MM.1S (cell line): ENCODE measurements around the gene ICAM3.

Source experiments
- DNase-seq: peaks from one replicate; pipeline ENCODE4 v3.0.0-alpha.2; 2015
- H2AFZ ChIP-seq: fragments of 300-600 bp; sonication (generic); 2 replicates; pipeline ENCODE4 v1.6.0; 2016; ENCODE audit warnings: antibody characterized with exemption, low read length
- H3F3A ChIP-seq: fragments of 300-600 bp; sonication (generic); 2 replicates; pipeline ENCODE4 v1.6.1; 2016; ENCODE audit warnings: mild to moderate bottlenecking, antibody characterized with exemption, low read length, moderate library complexity, mixed read lengths; ENCODE audit not compliant: insufficient read depth
- H3K27ac ChIP-seq: fragments of 300-600 bp; sonication (generic); 2 replicates; pipeline ENCODE4 v1.5.1; 2016; ENCODE audit warnings: mild to moderate bottlenecking, low read length
- H3K27me3 ChIP-seq: fragments of 300-600 bp; sonication (generic); replicated peaks from 2 replicates; pipeline ENCODE4 v1.6.0; 2016; ENCODE audit warnings: low read length; ENCODE audit not compliant: insufficient read depth
- H3K36me3 ChIP-seq: fragments of 300-600 bp; sonication (generic); replicated peaks from 2 replicates; pipeline ENCODE4 v1.6.1; 2016; ENCODE audit warnings: mild to moderate bottlenecking, low read length, mixed read lengths; ENCODE audit not compliant: insufficient read depth
- H3K4me1 ChIP-seq: fragments of 300-600 bp; sonication (generic); 2 replicates; pipeline ENCODE4 v1.6.1; 2016; ENCODE audit warnings: low read length, mixed read lengths
- H3K4me2 ChIP-seq: fragments of 300-600 bp; sonication (generic); 2 replicates; pipeline ENCODE4 v1.6.0; 2016; ENCODE audit warnings: low read depth, low read length
- H3K4me3 ChIP-seq: fragments of 300-600 bp; sonication (generic); 2 replicates; pipeline ENCODE4 v1.5.1; 2016; ENCODE audit warnings: low read length, mixed read lengths
- H3K79me2 ChIP-seq: fragments of 300-600 bp; sonication (generic); 2 replicates; pipeline ENCODE4 v1.6.1; 2016; ENCODE audit warnings: mixed run types, low read length, mixed read lengths
- H3K9ac ChIP-seq: fragments of 300-600 bp; sonication (generic); 2 replicates; pipeline ENCODE4 v1.6.1; 2016; ENCODE audit warnings: low read length, mixed read lengths
- H3K9me2 ChIP-seq: fragments of 300-600 bp; sonication (generic); replicated peaks from 2 replicates; pipeline ENCODE4 v1.6.1; 2016; ENCODE audit warnings: mild to moderate bottlenecking, low read length, mixed read lengths; ENCODE audit not compliant: insufficient read depth
- H3K9me3 ChIP-seq: fragments of 300-600 bp; sonication (generic); replicated peaks from 2 replicates; pipeline ENCODE4 v1.6.1; 2016; ENCODE audit warnings: mild to moderate bottlenecking, low read length, mixed read lengths; ENCODE audit not compliant: insufficient read depth
- H4K20me1 ChIP-seq: fragments of 300-600 bp; sonication (generic); 2 replicates; pipeline ENCODE4 v1.6.1; 2016; ENCODE audit warnings: mild to moderate bottlenecking, low read length, moderate library complexity, mixed read lengths; ENCODE audit not compliant: insufficient read depth
- CTCF ChIP-seq: fragments of 300-600 bp; sonication (generic); IDR thresholded peaks from 2 replicates; pipeline ENCODE4 v1.5.1; 2016; ENCODE audit warnings: antibody characterized with exemption, low read length, mixed read lengths
- EZH2 ChIP-seq: fragments of 300-600 bp; sonication (generic); optimal IDR thresholded peaks from 2 replicates; pipeline ENCODE3; 2017; ENCODE audit warnings: low read depth, mild to moderate bottlenecking, antibody characterized with exemption, low read length, mixed read lengths
- EZH2phosphoT487 ChIP-seq: fragments of 300-600 bp; sonication (generic); IDR thresholded peaks from 2 replicates; pipeline ENCODE4 v1.6.1; 2018; ENCODE audit warnings: antibody characterized with exemption, low read length

The ICAM3 gene

GRCh38 chr19:10353793-10354391 lies 14.5 kb upstream of the ICAM3 start:
- DNase-seq: no peak
- Histone ChIP-seq H3K4me1 (no peaks in the 10 kb centered on the region), H3K4me2 (no peak overlapping the region), H3K9me2 (no peaks in the 10 kb centered on the region), H4K20me1 (no peaks in the 10 kb centered on the region), H3K79me2 (no peaks in the 10 kb centered on the region), H3K27me3 (no peaks in the 10 kb centered on the region), H3K9me3 (no peaks in the 10 kb centered on the region), H3K36me3 (0 out of 2 replicates have a peak, but pooled peaks cover 2% of the 10 kb centered on the region), H3K9ac (no peak overlapping the region), H3K4me3 (no peak overlapping the region), H3K27ac (no peak overlapping the region), H3F3A (0 out of 2 replicates have a peak, but pooled peaks cover 3% of the 10 kb centered on the region), H2AFZ (no peak overlapping the region)
- TF ChIP-seq EZH2 (no peak), CTCF (no peak), EZH2phosphoT487 (no peak)

GRCh38 chr19:10352764-10353671 lies 13.6 kb upstream of the ICAM3 start:
- Histone ChIP-seq H3K27ac (no peak overlapping the region), H2AFZ (no peak overlapping the region), H3K9me2 (no peaks in the 10 kb centered on the region), H3K9ac (no peak overlapping the region), H3F3A (0 out of 2 replicates have a peak, but pooled peaks cover 3% of the 10 kb centered on the region), H3K27me3 (no peaks in the 10 kb centered on the region), H3K4me3 (no peak overlapping the region), H3K36me3 (0 out of 2 replicates have a peak, but pooled peaks cover 2% of the 10 kb centered on the region), H4K20me1 (no peaks in the 10 kb centered on the region), H3K79me2 (no peaks in the 10 kb centered on the region), H3K4me1 (no peaks in the 10 kb centered on the region), H3K9me3 (no peaks in the 10 kb centered on the region), H3K4me2 (no peak overlapping the region)
- TF ChIP-seq CTCF: no peak
- no peak for TF ChIP-seq EZH2
- no peak for TF ChIP-seq EZH2phosphoT487
- no peak for DNase-seq

GRCh38 chr19:10346509-10346908 lies 7.1 kb upstream of the ICAM3 start:
- H3K9me3 ChIP-seq: no peaks in the 10 kb centered on the region
- no peak overlapping the region for H2AFZ ChIP-seq
- no peaks in the 10 kb centered on the region for H3F3A ChIP-seq
- H3K9me2 ChIP-seq: no peaks in the 10 kb centered on the region
- H3K36me3 ChIP-seq: no peaks in the 10 kb centered on the region
- no peak overlapping the region for H3K27ac ChIP-seq
- no peak for DNase-seq
- no peak for TF ChIP-seq EZH2phosphoT487
- TF ChIP-seq EZH2: no peak
- no peak for TF ChIP-seq CTCF
- no peaks in the 10 kb centered on the region for H4K20me1 ChIP-seq
- no peak overlapping the region for H3K4me3 ChIP-seq
- H3K27me3 ChIP-seq: no peaks in the 10 kb centered on the region
- H3K79me2 ChIP-seq: no peaks in the 10 kb centered on the region
- no peaks in the 10 kb centered on the region for H3K4me1 ChIP-seq
- H3K4me2 ChIP-seq: no peak overlapping the region
- no peak overlapping the region for H3K9ac ChIP-seq
